H9 (cell line): ENCODE results near the gene ACAP3. TPM values are rescaled to one million over a fixed set of nuclear protein-coding genes. Genes with fewer than 3 reads are reported as not detected.

Source experiments
- DNase-seq: peaks from one replicate; pipeline ENCODE4 v3.0.0-alpha.2; 2017
- H2AFZ ChIP-seq: one replicate; pipeline ENCODE4 v1.6.1; 2013; ENCODE audit warnings: mild to moderate bottlenecking, low read length, control low read depth, moderate library complexity
- H2AK5ac ChIP-seq: 2 replicates; pipeline ENCODE4 v1.6.1; 2013; ENCODE audit warnings: low read length, control low read depth, mixed read lengths; ENCODE audit not compliant: insufficient read length
- H2BK120ac ChIP-seq: one replicate; pipeline ENCODE4 v1.6.1; 2013; ENCODE audit warnings: low read depth, mild to moderate bottlenecking, low read length, control low read depth, inconsistent platforms; ENCODE audit not compliant: poor library complexity, severe bottlenecking
- H2BK12ac ChIP-seq: 2 replicates; pipeline ENCODE4 v1.6.1; 2013; ENCODE audit warnings: low read length, control low read depth, mixed read lengths, low read depth; ENCODE audit not compliant: insufficient read length
- H2BK15ac ChIP-seq: 2 replicates; pipeline ENCODE4 v1.6.1; 2013; ENCODE audit warnings: low read depth, low read length, control low read depth
- H2BK20ac ChIP-seq: one replicate; pipeline ENCODE4 v1.6.1; 2013; ENCODE audit warnings: low read depth, mild to moderate bottlenecking, low read length, control low read depth, inconsistent platforms; ENCODE audit not compliant: poor library complexity, severe bottlenecking
- H2BK5ac ChIP-seq: 2 replicates; pipeline ENCODE4 v1.6.1; 2013; ENCODE audit warnings: low read length, control low read depth, mixed read lengths; ENCODE audit not compliant: insufficient read length
- H3K14ac ChIP-seq: 2 replicates; pipeline ENCODE4 v1.6.1; 2013; ENCODE audit warnings: low read length, control low read depth; ENCODE audit not compliant: insufficient read depth
- H3K18ac ChIP-seq: 2 replicates; pipeline ENCODE4 v1.6.1; 2013; ENCODE audit warnings: low read depth, mild to moderate bottlenecking, mixed read lengths, low read length, control low read depth; ENCODE audit not compliant: insufficient read length
- H3K23ac ChIP-seq: 2 replicates; pipeline ENCODE4 v1.6.1; 2013; ENCODE audit warnings: low read length, control low read depth, mixed read lengths, low read depth; ENCODE audit not compliant: insufficient read length
- H3K23me2 ChIP-seq: 2 replicates; pipeline ENCODE4 v1.6.1; 2013; ENCODE audit warnings: low read depth, mild to moderate bottlenecking, mixed read lengths, low read length, control low read depth; ENCODE audit not compliant: insufficient read length, poor library complexity, severe bottlenecking
- H3K27ac ChIP-seq: 2 replicates; pipeline ENCODE4 v1.5.1; 2013; ENCODE audit warnings: low read length, control low read depth, mixed read lengths, low read depth; ENCODE audit not compliant: insufficient read length
- H3K27me3 ChIP-seq: 2 replicates; pipeline ENCODE4 v1.6.1; 2013; ENCODE audit warnings: low read length, control low read depth, inconsistent platforms; ENCODE audit not compliant: insufficient read depth
- H3K4ac ChIP-seq: 2 replicates; pipeline ENCODE4 v1.6.1; 2013; ENCODE audit warnings: low read depth, mild to moderate bottlenecking, control low read depth, inconsistent platforms, low read length, moderate library complexity
- H3K4me1 ChIP-seq: 2 replicates; pipeline ENCODE4 v1.6.1; 2013; ENCODE audit warnings: low read length, control low read depth, inconsistent platforms; ENCODE audit not compliant: insufficient read depth
- H3K4me2 ChIP-seq: 2 replicates; pipeline ENCODE4 v1.6.1; 2013; ENCODE audit warnings: low read length, control low read depth, mixed read lengths; ENCODE audit not compliant: insufficient read length, insufficient read depth
- H3K56ac ChIP-seq: 2 replicates; pipeline ENCODE4 v1.6.1; 2013; ENCODE audit warnings: low read depth, mild to moderate bottlenecking, mixed read lengths, low read length, control low read depth; ENCODE audit not compliant: insufficient read length
- H3K79me1 ChIP-seq: 2 replicates; pipeline ENCODE4 v1.6.1; 2013; ENCODE audit warnings: low read depth, mild to moderate bottlenecking, moderate library complexity, low read length, control low read depth, inconsistent platforms; ENCODE audit not compliant: insufficient read depth, poor library complexity, severe bottlenecking
- H3K79me2 ChIP-seq: 2 replicates; pipeline ENCODE4 v1.6.1; 2013; ENCODE audit warnings: low read length, control low read depth, inconsistent platforms; ENCODE audit not compliant: insufficient read depth
- H3K9ac ChIP-seq: 2 replicates; pipeline ENCODE4 v1.6.1; 2013; ENCODE audit warnings: low read length, control low read depth, mixed read lengths; ENCODE audit not compliant: insufficient read length; ENCODE audit errors: extremely low read depth
- H3K9me3 ChIP-seq: one replicate; pipeline ENCODE4 v1.6.1; 2013; ENCODE audit warnings: low read depth, low read length, inconsistent platforms; ENCODE audit not compliant: control insufficient read depth
- H3T11ph ChIP-seq: one replicate; pipeline ENCODE4 v1.6.1; 2013; ENCODE audit warnings: mild to moderate bottlenecking, low read length, control low read depth, inconsistent platforms
- H4K20me1 ChIP-seq: one replicate; pipeline ENCODE4 v1.6.1; 2013; ENCODE audit not compliant: control insufficient read depth, insufficient read length, insufficient read depth
- H4K5ac ChIP-seq: 2 replicates; pipeline ENCODE4 v1.6.1; 2013; ENCODE audit warnings: low read depth, mild to moderate bottlenecking, mixed read lengths, low read length, control low read depth; ENCODE audit not compliant: insufficient read length
- H4K8ac ChIP-seq: replicated peaks from 2 replicates; pipeline ENCODE4 v1.6.1; 2013; ENCODE audit warnings: low read length, control low read depth, mixed read lengths, low read depth; ENCODE audit not compliant: insufficient read length
- H4K91ac ChIP-seq: 2 replicates; pipeline ENCODE4 v1.6.1; 2013; ENCODE audit warnings: low read depth, mild to moderate bottlenecking, moderate library complexity, mixed read lengths, low read length, control low read depth; ENCODE audit not compliant: insufficient read length
- H3K27ac Mint-ChIP-seq, 3 experiments: 2 replicates in 2 of 3; 3 replicates in 1 of 3; pipeline ENCODE4 v1.8.0; 2020 to 2021; ENCODE audit warnings: mixed read lengths in 3 of 3, mild to moderate bottlenecking in 1 of 3, moderate library complexity in 1 of 3
- H3K27me3 Mint-ChIP-seq: 2 replicates; pipeline ENCODE4 v1.8.0; 2021; ENCODE audit warnings: low read depth, mild to moderate bottlenecking, moderate library complexity, mixed read lengths
- H3K36me3 Mint-ChIP-seq, 3 experiments: 2 replicates in 2 of 3; 3 replicates in 1 of 3; pipeline ENCODE4 v1.8.0; 2020 to 2021; ENCODE audit warnings: low read depth in 3 of 3, mixed read lengths in 3 of 3; ENCODE audit not compliant: insufficient read depth in 1 of 3
- H3K4me1 Mint-ChIP-seq, 2 experiments: 2 replicates each; pipeline ENCODE4 v1.8.0; 2020; ENCODE audit warnings: mixed read lengths in 2 of 2
- H3K4me3 Mint-ChIP-seq, 2 experiments: 2 replicates in 1 of 2; 3 replicates in 1 of 2; pipeline ENCODE4 v1.8.0; 2020 to 2021; ENCODE audit warnings: mild to moderate bottlenecking in 2 of 2, mixed read lengths in 2 of 2, moderate library complexity in 1 of 2
- H3K9me3 Mint-ChIP-seq, 2 experiments: 2 replicates in 1 of 2; 3 replicates in 1 of 2; pipeline ENCODE4 v1.8.0; 2020; ENCODE audit warnings: mild to moderate bottlenecking in 2 of 2, mixed read lengths in 2 of 2, moderate library complexity in 1 of 2
- CTCF ChIP-seq: fragments of 200-600 bp; sonication (generic); conservative IDR thresholded peaks from 3 replicates; pipeline ENCODE4 v1.8.0; 2021; ENCODE audit warnings: antibody characterized with exemption, mild to moderate bottlenecking
- WGBS: extraction: QIAGEN DNeasy Blood & Tissue Kit; methylation state at CpG from one replicate; pipeline ENCODE4 v1.1.7; 2013; ENCODE audit warnings: missing lambda C conversion rate, low lambda C conversion rate, mixed read lengths; ENCODE audit not compliant: insufficient read length; ENCODE audit errors: extremely low coverage; 5-methylcytosine and 5-hydroxymethylcytosine counted together
- total RNA-seq: library from RNA; stranded (reverse); gene quantifications from 2 replicates; pipeline ENCODE4 v1.2.1, GENCODE V29; 2021

ACAP3 gene
- total RNA-seq, 1 experiment from 2014 or later = 41.4 TPM

DNA sequence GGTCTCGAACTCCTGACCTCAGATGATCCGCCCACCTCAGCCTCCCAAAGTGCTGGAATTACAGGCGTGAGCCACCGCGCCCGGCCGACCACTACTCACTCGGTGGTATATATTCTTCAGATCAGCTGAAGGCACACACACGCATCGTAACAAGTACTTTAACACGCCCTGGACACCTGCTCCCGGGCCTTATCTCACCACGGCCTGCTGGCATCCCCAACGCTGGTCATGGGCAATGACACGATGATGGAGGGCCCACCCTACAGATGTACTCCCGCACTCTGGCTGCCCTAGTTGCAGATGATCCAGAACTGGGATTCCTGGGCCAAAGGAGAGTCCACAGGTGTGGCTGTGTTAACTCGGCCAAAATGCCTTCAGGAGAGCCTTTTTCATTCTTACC lies 45.7 kb downstream of the ACAP3 start:
- no peak for TF ChIP-seq CTCF
- no peak overlapping the region for H2BK15ac ChIP-seq
- H3K18ac ChIP-seq = no peak overlapping the region
- no peak overlapping the region for H2BK120ac ChIP-seq
- no peak overlapping the region for H3K56ac ChIP-seq
- H3K4me1 ChIP-seq = no peaks in the 10 kb centered on the region
- Mint-ChIP-seq H3K4me3 (no peak overlapping the region), H3K27ac (no peak overlapping the region), H3K9me3 (no peaks in the 10 kb centered on the region; a peak in 1 of 5 replicates), H3K27me3 (peaks cover 3% of the 10 kb centered on the region; the same call in 1 of the 2 replicates), H3K36me3 (peaks cover 41 to 79% (median 61%) of the 10 kb centered on the region in 3 experiments; a peak in 6 of 7 replicates), H3K4me1 (peaks cover 12 to 20% of the 10 kb centered on the region in 2 experiments)
- no peak overlapping the region for H2AFZ ChIP-seq
- no peak overlapping the region for H2BK5ac ChIP-seq
- no peak overlapping the region for H2BK20ac ChIP-seq
- no peak overlapping the region for H4K5ac ChIP-seq
- no peak overlapping the region for H3K4ac ChIP-seq
- H3K23ac ChIP-seq = no peak overlapping the region
- no peak overlapping the region for H3T11ph ChIP-seq
- no peak overlapping the region for H2AK5ac ChIP-seq
- no peak overlapping the region for H3K27ac ChIP-seq
- no peak overlapping the region for H4K8ac ChIP-seq
- no peaks in the 10 kb centered on the region for H3K27me3 ChIP-seq
- no peak overlapping the region for H3K14ac ChIP-seq
- no peaks in the 10 kb centered on the region for H3K9me3 ChIP-seq
- DNase-seq = no peak
- H3K4me2 ChIP-seq = no peak overlapping the region
- H2BK12ac ChIP-seq = no peak overlapping the region
- no peaks in the 10 kb centered on the region for H4K20me1 ChIP-seq
- no peaks in the 10 kb centered on the region for H3K79me1 ChIP-seq
- no peak overlapping the region for H3K9ac ChIP-seq
- no peaks in the 10 kb centered on the region for H3K23me2 ChIP-seq
- H4K91ac ChIP-seq = no peak overlapping the region
- no CpG with 5 or more reads among the region's 17 CpGs for WGBS
- no peaks in the 10 kb centered on the region; the same call in 1 of the 2 replicates for H3K79me2 ChIP-seq
